HG02571 (cell line): ENCODE data around the gene JAML.
A peak's percentile ranks its signal among the peaks of the same experiment; 100 is the strongest.

Experiments
- ATAC-seq: cut with Tn5 transposase; IDR thresholded peaks from one replicate; pipeline ENCODE4 v1.9.1; 2021; ENCODE audit warnings: mild to moderate bottlenecking, moderate library complexity; ENCODE audit not compliant: unreplicated experiment

Gene JAML, protein sequence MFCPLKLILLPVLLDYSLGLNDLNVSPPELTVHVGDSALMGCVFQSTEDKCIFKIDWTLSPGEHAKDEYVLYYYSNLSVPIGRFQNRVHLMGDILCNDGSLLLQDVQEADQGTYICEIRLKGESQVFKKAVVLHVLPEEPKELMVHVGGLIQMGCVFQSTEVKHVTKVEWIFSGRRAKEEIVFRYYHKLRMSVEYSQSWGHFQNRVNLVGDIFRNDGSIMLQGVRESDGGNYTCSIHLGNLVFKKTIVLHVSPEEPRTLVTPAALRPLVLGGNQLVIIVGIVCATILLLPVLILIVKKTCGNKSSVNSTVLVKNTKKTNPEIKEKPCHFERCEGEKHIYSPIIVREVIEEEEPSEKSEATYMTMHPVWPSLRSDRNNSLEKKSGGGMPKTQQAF

DNA sequence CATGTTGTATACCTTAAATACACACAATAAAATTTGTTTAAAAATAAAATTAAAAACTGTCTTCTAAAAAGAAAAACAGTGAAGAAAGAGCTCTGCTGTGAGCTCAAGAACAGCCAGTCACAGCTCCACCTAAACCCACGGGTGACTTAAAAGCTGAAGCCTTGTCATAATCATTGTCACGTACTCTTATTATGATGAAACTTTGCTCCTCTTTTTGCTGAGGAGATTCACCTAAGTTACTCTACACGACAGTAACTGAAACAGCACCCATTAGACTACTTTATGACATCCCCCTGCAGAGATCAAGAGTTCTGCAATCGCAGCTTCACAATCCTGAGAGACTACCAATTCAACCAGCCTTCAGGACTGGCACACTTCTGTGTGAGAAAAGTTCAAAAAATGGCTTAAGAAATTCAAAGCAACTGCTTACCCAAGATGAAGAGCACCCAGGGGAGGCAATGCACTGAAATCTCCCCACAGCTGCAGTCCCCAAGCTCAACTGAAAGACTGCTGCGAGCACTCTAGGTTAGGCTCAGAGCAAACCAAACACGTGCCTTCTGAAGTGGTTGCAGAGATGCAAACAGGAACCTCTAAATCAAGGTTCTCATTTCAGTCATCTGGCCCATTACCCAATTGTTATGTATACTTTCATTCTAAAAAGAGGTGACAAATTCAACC is at the start of gene JAML:
TSS of gene JAML (minus strand) at position 501 of the 678 bp plus-strand sequence. CDS start 10,145 bp downstream, outside the sequence.
- no peak for ATAC-seq

DNA sequence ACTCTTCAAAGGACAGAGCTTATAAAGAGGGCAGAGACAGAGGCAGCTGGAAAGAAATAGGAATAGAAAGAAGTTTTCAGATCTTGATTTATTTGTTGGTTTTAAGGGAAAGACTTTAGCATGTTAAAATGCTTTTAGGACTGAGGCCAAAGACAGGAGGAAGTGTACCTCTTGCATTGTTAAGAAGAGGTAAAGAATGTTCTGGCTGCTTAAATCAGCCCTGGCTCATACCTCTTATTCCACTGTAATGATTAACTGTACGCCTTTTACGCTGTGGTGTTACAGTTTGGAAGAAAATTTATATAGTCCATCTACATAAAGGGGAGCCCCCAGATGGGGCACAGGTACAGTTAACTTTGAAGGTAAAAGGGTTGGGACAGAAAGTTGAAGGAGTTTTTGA is 49.4 kb upstream of the JAML start:
- no peak for ATAC-seq

DNA sequence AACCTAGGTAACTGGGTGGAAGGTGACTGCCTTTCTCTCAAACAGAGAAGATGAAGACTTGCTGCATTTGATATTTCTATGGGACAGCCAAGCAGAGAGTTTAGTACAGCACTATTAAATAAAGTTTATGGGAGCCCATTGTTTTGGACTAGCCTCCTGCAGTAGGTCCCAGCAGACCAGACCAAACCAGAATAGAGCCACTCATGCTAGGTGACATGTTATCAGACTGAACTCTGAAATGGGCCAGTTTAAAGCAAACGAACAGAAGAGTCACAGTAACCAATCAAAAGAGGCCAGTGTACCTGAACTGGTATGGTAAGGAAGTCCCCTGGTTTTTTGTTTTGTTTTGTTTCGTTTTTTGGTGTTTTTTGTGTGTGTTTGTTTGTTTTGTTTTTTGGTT is 47.2 kb upstream of the JAML start:
- no peak for ATAC-seq

DNA sequence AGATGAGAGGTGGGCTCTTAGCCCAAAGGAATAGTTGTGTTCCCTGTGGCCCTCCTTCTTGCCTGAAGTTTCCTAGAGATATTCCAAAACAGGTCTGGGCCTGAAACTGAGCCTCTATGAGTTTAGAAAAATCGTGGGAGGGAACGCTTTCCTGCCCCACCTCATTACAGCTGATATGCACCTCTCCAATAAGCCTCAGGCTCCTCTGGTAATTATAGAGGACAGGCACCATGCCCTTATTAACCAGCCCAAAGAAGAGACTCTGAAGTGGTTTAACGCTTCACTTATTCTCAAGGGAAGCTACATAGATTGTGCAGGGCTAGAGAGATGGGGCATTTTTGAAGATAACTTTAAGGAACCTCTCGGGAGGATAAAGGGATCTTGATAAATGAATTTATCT is 42.7 kb upstream of the JAML start:
- no peak for ATAC-seq

DNA sequence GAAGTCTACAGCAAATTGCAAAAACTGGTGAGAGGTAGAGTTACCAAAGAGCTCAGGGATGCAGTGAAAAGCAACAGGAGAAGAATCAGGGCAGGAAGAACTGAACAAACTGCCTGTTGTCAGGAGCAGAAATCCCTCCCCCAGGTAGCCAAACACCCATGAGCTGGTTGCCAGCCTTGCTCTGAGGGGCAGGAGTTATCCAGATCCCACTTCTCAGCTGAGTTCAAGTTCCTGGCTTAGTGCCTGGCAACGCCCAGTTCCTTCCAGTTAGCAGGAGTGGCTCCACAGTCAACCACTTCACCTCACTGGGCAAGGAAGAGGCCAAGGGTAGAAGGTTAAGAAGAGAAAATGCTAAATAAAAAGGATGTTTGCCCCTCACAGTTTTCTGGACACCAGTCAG is 41.1 kb upstream of the JAML start:
- ATAC-seq, result no peak

DNA sequence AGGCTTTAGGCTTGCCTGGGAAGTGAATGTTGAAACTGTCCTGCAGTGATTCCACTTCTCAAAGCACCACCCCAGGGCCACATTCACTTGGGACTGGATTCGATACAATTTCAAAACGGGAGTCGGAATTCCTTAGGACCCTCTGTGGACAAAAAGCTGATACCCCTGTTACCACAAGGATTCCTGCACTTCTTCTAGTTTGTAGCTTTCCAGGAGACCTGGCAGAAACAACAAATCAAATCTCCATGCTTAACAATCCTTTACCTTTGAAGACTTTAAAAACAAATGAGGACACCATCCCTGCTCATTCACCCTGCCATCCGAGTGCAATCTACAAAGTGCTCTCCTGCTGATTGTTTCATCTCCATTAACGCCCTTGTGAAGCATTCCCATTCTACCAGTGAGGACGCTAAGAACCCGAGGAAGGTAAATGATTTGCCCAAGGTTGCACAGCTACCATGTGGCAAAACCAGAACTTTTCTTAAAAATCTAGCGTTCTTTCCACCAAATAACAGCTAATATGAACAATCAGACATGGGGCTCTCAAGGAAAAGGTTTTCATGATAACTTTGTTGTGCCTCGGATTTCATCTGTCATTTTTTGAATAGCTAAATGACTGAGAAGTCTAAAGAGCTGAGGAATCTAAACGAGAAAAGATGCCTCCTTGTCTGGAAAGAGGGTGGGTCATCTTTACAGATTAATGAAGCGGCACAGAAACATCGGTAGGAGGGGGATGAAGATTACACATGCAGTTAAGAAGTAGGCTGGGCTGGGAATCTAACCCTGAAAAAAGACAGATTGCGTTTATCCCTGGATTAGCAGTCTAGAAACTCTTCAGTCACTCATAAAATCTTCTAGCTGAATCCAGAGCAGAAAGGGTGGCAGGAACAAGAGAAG is 40.0 kb upstream of the JAML start:
- ATAC-seq, result no peak

DNA sequence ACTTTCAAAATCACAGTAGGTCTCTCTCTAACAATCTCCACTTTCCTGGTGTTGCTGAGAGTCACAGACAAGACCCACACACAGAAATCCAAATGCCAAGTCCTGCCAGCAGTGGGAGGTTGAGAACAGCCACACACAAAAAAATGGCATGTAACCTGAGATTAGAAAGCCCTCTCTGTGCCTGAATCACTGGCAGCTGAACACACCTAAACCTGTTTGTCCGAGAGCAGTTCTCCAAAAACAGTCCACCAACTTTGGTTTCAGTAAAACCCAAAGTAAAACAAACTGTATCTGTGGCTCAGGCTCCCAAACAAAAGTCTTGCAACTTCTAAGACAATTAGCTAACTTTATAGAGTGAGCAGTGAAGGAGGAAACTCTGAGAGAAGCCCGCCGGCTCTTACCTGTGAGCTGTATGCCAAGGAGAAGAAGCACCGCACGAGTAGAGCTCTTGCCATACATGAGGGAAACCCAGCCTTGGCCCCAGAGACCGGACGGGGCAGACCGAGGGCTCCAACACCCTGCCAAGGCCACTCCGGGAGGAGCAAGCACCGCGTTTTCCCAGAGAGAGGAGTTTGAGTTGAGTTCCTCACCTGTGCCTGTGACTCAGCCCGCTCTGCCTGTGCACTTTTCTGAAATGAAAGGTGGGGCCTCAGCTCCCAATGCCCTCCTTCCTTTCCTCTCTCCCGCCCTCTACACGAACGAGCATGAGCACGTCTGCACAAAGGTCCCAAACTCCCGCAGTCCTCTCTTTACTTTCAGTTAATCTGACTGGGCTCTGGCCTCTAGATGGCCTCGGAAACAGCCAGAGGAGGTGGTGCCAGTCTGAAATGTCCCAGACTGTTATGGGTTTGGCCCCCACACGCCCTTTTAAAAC is 39.1 kb upstream of the JAML start, which contains the start of gene MPZL2:
TSS of gene MPZL2 (minus strand) at position 603 of the 874 bp plus-strand sequence. CDS start at position 459, 144 bp downstream.
- ATAC-seq, result no peak

DNA sequence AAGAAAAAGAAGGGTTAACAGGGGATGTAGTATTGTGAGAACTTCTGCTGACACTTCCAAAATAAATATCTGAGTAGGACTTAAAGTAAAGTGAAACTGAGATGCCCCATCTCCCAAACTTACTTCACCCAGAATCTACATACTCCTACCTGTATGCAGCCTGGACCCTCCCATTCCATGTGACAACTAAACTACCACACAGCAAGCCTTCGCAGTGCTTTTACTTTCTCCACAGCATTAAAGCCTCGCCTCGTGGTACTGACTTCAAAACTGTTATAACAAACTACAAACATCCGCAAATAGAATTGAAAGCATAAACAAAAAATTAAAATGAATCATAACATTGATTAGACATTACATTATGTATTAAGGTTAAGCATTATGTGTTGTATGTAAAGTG is 38.3 kb upstream of the JAML start:
- ATAC-seq, result no peak

DNA sequence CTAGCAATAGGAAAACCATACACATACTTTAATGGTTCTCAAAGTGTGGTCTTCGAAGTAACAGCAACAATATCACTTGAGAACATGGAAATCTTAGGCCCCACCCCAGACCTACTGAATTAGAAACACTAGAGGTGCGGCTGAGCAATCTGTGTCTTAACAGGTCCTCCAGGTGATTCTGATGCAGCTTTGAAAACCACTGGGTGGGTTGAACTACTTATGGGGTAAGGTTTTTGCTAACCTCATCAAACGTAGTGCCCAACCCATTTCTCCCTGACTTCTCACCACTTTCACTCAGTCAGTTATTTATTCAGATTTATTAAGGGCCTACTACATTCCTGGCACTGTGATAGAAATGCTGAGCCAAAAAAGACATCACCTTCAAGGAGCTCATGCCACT is 35.5 kb upstream of the JAML start:
- no peak for ATAC-seq

DNA sequence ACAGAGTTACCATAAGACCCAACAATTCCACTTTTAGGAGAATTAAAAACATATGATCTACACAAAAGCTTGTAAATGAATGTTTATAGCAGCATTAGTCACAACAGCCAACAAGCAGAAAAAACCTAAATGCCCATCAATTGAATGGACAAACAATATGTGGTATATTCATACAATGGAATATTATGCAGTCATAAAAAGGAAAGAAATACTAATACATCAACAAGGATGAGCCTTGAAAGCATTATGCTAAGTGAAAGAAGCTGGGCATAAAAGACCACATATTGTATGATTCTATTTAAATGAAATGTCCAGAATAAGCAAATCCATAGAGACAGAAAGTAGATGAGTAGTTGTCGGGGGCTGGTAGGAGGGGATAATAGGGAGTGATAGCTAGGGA is 34.3 kb upstream of the JAML start:
- no peak for ATAC-seq

DNA sequence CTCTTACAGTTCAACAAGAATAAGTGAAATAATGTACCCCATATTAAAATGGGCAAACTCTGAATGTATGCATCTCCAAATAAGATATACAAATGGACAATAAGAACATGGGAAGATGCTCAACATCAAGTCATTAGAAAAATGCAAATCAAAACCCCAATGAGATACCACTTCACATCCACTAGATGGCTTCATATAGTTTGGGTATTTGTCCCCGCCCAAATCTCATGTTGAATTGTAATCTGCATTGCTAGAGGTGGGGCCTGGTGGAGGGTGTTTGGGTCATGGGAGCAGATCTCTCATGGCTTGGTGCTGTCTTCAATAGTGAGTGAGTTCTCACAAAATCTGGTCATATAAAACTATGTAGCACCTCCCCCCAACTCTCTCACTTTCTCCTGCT is 33.6 kb upstream of the JAML start:
- ATAC-seq, result no peak

DNA sequence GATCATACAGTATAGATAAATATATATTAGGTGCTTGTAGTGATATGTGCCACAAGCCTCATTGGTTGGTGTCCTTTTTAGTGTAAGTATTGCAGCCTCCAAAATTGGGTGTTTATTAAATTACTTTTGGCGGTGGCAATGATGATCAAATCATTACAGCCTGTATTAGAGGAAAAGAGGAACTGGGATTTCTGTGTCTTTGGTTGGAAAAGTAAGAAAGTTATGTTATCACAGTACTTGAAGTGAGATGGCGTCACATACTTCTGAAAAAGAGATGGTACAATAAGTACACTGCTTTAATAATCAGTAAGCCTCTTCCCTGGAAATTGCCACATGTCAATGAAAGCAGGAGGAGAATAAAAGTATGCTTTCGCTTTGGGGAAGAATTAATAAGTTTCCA is 27.9 kb upstream of the JAML start:
- ATAC-seq, result no peak

DNA sequence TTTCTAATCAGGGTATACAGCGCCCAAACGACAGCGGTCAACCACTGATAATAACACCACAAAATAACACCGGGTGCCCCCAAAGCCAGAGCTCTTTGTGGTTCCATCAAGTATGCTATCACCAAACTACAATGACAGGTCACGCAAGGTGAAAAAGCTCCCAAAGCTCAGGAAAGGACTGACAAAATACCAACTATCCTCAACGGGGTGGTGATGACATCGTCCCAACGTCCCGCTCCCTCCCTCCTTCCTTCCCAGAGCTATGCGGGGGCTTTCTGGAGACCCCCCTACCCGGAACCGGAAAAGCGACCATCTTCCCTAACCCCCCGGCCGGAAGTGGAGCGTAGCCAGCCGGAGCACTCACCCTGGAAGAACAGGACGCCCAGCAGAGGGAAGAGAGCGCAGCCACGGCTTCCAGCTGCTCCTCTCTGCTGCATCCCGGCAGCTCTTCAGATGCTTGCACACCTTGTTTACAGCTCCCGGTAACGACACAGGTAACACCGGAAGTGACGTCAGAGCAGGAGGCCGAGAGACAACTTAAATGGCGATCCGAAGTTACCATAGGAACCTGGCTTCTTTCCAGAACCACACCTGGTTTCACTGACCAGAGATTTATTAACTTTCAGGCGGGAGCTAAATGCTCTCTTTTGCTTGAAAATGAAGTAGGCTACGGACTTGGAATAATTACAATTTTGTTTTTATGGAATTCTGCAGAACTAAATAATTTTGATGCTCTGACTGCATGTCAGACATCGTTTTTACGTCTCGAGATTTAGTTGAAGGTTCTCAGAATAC is 27.2 kb upstream of the JAML start, which contains the start of gene MPZL3:
TSS of gene MPZL3 (minus strand) at position 508 of the 795 bp plus-strand sequence. CDS start at position 437, 71 bp downstream.
- peak; percentile 67 for ATAC-seq

DNA sequence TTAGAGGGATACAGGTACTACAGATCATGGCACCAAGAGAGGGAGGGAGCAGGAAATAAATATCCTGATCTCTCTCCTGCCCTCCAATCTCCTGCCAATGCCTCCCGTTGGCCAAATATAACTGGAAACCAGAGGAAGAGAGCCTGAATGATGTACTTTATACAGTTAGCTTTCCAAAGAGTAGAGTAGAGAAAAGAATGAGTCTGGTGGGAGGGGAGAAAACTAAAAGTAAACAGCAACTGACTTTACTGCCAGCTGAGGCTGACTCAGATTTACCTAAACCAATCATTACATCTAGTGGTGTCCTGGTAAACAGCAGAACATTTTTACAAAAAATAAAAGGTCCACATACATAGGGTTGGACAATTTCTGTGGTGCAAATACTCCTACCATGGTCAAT is 22.2 kb upstream of the JAML start:
- ATAC-seq, result no peak

DNA sequence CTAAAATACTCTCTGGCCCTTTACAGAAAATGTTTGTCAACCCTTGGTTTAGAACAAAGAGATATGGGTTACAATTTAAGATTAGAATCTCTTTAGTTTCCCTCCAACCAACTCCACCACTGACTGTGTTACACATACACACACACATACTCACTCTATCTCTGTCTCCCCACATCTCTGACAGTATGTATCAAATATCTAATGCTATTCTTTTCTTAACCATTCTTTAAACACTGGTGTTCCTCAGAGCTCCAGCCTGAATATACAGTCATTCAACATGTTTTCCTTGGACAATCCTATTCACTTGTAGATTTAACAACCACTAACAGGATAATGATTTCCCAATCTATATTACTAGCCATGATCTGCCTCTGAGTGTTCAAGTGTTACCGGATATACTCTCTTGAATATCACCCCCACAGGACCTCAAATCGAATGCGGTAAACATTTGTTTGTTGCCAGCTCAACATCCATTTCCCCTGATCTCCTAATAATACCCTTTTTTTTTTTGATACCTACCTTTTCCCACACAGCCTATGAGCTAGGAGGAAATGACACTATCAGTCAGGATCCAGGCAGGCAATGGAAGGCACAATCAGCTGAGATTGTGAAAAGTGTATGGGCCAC is 21.2 kb upstream of the JAML start:
- no peak for ATAC-seq

DNA sequence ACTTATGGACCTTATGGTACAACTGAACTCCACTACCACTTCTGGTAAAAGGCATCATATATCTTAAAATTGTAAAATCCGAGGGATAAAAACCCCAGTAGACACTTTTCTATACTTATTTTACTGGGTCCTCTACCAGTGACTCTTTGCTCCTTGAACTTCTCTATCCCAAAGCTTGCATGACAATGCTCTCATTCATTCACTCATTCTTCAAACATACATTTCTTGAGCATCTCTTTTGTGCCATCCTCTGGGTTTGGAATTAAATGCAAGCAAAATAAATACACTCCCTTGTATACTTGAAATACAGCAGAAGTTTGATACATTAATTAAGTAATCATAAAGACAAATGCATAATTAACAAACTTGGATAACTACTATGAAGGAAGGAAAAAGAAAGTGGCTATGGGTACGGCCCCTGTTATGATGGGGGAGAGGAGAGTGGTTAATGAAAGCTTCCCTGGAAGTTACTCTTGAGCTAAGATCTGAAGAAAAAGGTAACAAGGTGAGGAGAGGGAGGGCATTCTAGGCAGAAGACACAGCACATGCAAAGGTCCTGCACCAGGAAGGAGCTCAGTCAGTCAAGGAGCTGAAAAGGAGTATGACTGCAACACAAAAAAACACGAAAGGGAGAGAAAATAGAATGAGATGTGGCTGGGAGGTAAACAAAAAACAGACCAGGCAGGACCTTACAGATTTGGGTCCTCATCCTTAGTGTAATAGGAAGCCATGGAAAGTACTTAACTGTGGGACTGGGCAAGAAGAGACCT is 19.4 kb upstream of the JAML start:
- ATAC-seq, result no peak

DNA sequence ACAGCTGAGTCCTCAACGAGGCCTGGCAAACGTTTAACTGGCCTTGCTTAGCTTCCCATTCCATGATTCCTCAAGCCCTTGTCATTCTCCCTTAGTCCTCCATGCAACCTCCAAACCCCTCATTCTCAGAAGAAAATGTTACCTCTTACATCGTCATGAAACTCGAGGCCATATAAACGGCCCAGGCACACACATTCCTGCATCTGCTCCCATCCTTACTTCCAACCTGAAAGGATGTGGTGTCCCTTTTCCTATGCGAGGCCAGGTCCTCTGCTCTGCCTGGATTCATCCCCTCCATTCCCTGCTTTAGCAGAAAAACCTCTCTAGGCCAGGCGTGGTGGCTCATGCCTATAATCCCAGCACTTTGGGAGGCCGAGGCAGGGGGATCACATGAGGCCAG is 18.4 kb upstream of the JAML start:
- ATAC-seq, result no peak

DNA sequence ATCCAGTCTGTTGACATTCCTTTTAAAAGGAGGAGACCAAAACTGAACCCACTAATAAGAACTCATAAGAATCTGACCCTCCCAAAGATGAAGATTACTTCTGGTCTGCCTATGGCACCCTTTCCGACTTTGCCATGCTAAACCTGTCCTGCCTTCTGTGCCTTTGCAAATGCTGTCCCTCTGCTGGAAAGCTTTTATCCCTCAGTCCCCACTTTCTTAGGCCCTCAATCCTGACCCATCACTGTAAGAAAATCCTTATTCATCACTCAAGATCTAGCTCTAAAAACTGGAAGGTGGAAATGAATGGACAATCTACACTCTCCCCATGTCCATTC is 16.9 kb upstream of the JAML start:
- ATAC-seq, result no peak
